ENCODE results near the gene HMGB2.

- TF ChIP-seq CTCF (IDR thresholded peaks at IDR 0.05) (no peak), POLR2AphosphoS5 (IDR thresholded peaks at IDR 0.05) (no peak), POLR2A (IDR thresholded peaks at IDR 0.05) (no peak)
Observed at GRCh38 chr4:173281406-173282255, 52.5 kb downstream of the HMGB2 start.
